HEK293 (cell line): ENCODE results near the gene OR10D3.

Experiments
- CTCF ChIA-PET: fragments of 350-600 bp; formaldehyde crosslinking; extraction: SDS; loops from one replicate; lab custom pipeline; 2021; ENCODE audit warnings: antibody characterized with exemption; lab: Yijun Ruan, JAX
- POLR2A ChIA-PET: fragments of 300-600 bp; formaldehyde crosslinking; extraction: SDS; loops from one replicate; lab custom pipeline; 2020; ENCODE audit warnings: antibody characterized with exemption, inconsistent platforms; lab: Yijun Ruan, JAX
- H3K27ac ChIP-seq: fragments of 200-500 bp; sonication (Bioruptor generic); 2 replicates; pipeline ENCODE4 v1.5.1; 2014; ENCODE audit warnings: low read depth, low read length, control low read depth, inconsistent platforms; ENCODE audit errors: extremely low read depth
- H3K36me3 ChIP-seq, 2 experiments: fragments of 200-500 bp in 1 of 2; sonication (Bioruptor generic) in 1 of 2; 1 replicate in 1 of 2; 2 replicates in 1 of 2; pipeline ENCODE4 v1.5.1; 2014 to 2017; ENCODE audit warnings: inconsistent platforms in 2 of 2, low read length in 2 of 2; ENCODE audit not compliant: control insufficient read depth in 2 of 2, insufficient read depth in 1 of 2
- H3K4me1 ChIP-seq: fragments of 200-500 bp; sonication (Bioruptor generic); 2 replicates; pipeline ENCODE4 v1.5.1; 2014; ENCODE audit warnings: mild to moderate bottlenecking, low read length, inconsistent platforms; ENCODE audit not compliant: control insufficient read depth, insufficient read depth
- H3K4me3 ChIP-seq: 2 replicates; pipeline ENCODE4 v1.5.1; 2011; ENCODE audit warnings: low read depth, mild to moderate bottlenecking, control low read depth, low read length, moderate library complexity
- H3K9me3 ChIP-seq: fragments of 200-500 bp; sonication (Bioruptor generic); 2 replicates; pipeline ENCODE4 v1.5.1; 2014; ENCODE audit warnings: low read depth, low read length, inconsistent platforms; ENCODE audit not compliant: control insufficient read depth, insufficient read depth
- REPIN1 ChIP-seq: fragments of 450-650 bp; formaldehyde crosslinking; IDR thresholded peaks from 2 replicates; pipeline ENCODE4 v1.5.1; 2017; ENCODE audit warnings: missing biosample characterization, missing genetic modification characterization, low read depth
- YY2 ChIP-seq: fragments of 450-650 bp; formaldehyde crosslinking; IDR thresholded peaks from 2 replicates; pipeline ENCODE4 v1.5.1; 2016; ENCODE audit warnings: missing biosample characterization, missing genetic modification characterization
- ZFP69B ChIP-seq: fragments of 450-650 bp; formaldehyde crosslinking; IDR thresholded peaks from 2 replicates; pipeline ENCODE4 v1.5.1; 2016; ENCODE audit warnings: missing biosample characterization, missing genetic modification characterization
- ZNF211 ChIP-seq: fragments of 450-650 bp; formaldehyde crosslinking; IDR thresholded peaks from 2 replicates; pipeline ENCODE4 v1.5.1; 2016; ENCODE audit warnings: low read depth, missing biosample characterization, missing genetic modification characterization
- ZNF248 ChIP-seq: fragments of 450-650 bp; formaldehyde crosslinking; IDR thresholded peaks from 2 replicates; pipeline ENCODE4 v1.5.1; 2017; ENCODE audit warnings: missing biosample characterization, missing genetic modification characterization
- ZNF266 ChIP-seq: fragments of 450-650 bp; formaldehyde crosslinking; IDR thresholded peaks from 2 replicates; pipeline ENCODE4 v1.5.1; 2016; ENCODE audit warnings: missing biosample characterization, missing genetic modification characterization, low read depth
- ZNF354C ChIP-seq: fragments of 450-650 bp; formaldehyde crosslinking; IDR thresholded peaks from 2 replicates; pipeline ENCODE4 v1.5.1; 2016; ENCODE audit warnings: missing biosample characterization, missing genetic modification characterization, low read depth, borderline replicate concordance
- ZNF692 ChIP-seq: fragments of 450-650 bp; formaldehyde crosslinking; IDR thresholded peaks from 2 replicates; pipeline ENCODE4 v1.5.1; 2016; ENCODE audit warnings: missing biosample characterization, missing genetic modification characterization
- ZNF707 ChIP-seq: fragments of 450-650 bp; formaldehyde crosslinking; IDR thresholded peaks from 2 replicates; pipeline ENCODE4 v1.5.1; 2016; ENCODE audit warnings: missing biosample characterization, missing genetic modification characterization
- ZNF76 ChIP-seq: fragments of 450-650 bp; formaldehyde crosslinking; IDR thresholded peaks from 2 replicates; pipeline ENCODE4; 2016; ENCODE audit warnings: low read depth, missing biosample characterization, missing genetic modification characterization, borderline replicate concordance
- ZNF791 ChIP-seq: fragments of 450-650 bp; formaldehyde crosslinking; IDR thresholded peaks from 2 replicates; pipeline ENCODE4 v1.5.1; 2016; ENCODE audit warnings: missing biosample characterization, missing genetic modification characterization
- ZNF837 ChIP-seq: fragments of 450-650 bp; formaldehyde crosslinking; IDR thresholded peaks from 2 replicates; pipeline ENCODE4 v1.5.1; 2016; ENCODE audit warnings: missing biosample characterization, missing genetic modification characterization
- TF ChIP-seq, protein P1 (sequence below): fragments of 450-650 bp; formaldehyde crosslinking; IDR thresholded peaks from 2 replicates; pipeline ENCODE4 v1.5.1; 2016; ENCODE audit warnings: missing biosample characterization, missing genetic modification characterization, borderline replicate concordance
- TF ChIP-seq, protein P2 (sequence below): fragments of 450-650 bp; formaldehyde crosslinking; optimal IDR thresholded peaks from 2 replicates; pipeline ENCODE3; 2016; ENCODE audit warnings: missing biosample characterization, mild to moderate bottlenecking, missing genetic modification characterization
- TF ChIP-seq, protein P3 (sequence below): fragments of 450-650 bp; IDR thresholded peaks from 2 replicates; pipeline ENCODE4 v1.5.1; 2018; ENCODE audit warnings: missing biosample characterization, missing genetic modification characterization

OR10D3 gene

GRCh38 chr11:124147951-124148350, 35.2 kb upstream of the OR10D3 start:
- Histone ChIP-seq H3K9me3 (no peaks in the 10 kb centered on the region), H3K36me3 (no peaks in the 10 kb centered on the region), H3K27ac (no peak overlapping the region), H3K4me1 (no peaks in the 10 kb centered on the region)
- ChIA-PET POLR2A (no interaction called here), CTCF (interaction anchor here (0.6 kb wide), 1 partner anchor 438 kb away, joined by 3 read pairs; no protein-coding TSS in a partner anchor)
- TF ChIP-seq ZNF248: no peak
- no peak for TF ChIP-seq ZNF837 (tag by site-specific recombination)
- TF ChIP-seq, protein P1, sequence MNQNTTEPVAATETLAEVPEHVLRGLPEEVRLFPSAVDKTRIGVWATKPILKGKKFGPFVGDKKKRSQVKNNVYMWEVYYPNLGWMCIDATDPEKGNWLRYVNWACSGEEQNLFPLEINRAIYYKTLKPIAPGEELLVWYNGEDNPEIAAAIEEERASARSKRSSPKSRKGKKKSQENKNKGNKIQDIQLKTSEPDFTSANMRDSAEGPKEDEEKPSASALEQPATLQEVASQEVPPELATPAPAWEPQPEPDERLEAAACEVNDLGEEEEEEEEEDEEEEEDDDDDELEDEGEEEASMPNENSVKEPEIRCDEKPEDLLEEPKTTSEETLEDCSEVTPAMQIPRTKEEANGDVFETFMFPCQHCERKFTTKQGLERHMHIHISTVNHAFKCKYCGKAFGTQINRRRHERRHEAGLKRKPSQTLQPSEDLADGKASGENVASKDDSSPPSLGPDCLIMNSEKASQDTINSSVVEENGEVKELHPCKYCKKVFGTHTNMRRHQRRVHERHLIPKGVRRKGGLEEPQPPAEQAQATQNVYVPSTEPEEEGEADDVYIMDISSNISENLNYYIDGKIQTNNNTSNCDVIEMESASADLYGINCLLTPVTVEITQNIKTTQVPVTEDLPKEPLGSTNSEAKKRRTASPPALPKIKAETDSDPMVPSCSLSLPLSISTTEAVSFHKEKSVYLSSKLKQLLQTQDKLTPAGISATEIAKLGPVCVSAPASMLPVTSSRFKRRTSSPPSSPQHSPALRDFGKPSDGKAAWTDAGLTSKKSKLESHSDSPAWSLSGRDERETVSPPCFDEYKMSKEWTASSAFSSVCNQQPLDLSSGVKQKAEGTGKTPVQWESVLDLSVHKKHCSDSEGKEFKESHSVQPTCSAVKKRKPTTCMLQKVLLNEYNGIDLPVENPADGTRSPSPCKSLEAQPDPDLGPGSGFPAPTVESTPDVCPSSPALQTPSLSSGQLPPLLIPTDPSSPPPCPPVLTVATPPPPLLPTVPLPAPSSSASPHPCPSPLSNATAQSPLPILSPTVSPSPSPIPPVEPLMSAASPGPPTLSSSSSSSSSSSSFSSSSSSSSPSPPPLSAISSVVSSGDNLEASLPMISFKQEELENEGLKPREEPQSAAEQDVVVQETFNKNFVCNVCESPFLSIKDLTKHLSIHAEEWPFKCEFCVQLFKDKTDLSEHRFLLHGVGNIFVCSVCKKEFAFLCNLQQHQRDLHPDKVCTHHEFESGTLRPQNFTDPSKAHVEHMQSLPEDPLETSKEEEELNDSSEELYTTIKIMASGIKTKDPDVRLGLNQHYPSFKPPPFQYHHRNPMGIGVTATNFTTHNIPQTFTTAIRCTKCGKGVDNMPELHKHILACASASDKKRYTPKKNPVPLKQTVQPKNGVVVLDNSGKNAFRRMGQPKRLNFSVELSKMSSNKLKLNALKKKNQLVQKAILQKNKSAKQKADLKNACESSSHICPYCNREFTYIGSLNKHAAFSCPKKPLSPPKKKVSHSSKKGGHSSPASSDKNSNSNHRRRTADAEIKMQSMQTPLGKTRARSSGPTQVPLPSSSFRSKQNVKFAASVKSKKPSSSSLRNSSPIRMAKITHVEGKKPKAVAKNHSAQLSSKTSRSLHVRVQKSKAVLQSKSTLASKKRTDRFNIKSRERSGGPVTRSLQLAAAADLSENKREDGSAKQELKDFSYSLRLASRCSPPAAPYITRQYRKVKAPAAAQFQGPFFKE (tag by site-specific recombination): no peak
- no peak for TF ChIP-seq ZNF707 (tag by site-specific recombination)
- no peak for TF ChIP-seq ZNF76 (tag by site-specific recombination)
- TF ChIP-seq, protein P2, sequence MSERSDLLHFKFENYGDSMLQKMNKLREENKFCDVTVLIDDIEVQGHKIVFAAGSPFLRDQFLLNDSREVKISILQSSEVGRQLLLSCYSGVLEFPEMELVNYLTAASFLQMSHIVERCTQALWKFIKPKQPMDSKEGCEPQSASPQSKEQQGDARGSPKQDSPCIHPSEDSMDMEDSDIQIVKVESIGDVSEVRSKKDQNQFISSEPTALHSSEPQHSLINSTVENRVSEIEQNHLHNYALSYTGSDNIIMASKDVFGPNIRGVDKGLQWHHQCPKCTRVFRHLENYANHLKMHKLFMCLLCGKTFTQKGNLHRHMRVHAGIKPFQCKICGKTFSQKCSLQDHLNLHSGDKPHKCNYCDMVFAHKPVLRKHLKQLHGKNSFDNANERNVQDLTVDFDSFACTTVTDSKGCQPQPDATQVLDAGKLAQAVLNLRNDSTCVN (tag by site-specific recombination): no peak
- TF ChIP-seq ZNF266: no peak
- TF ChIP-seq REPIN1 (tag by site-specific recombination): no peak
- TF ChIP-seq, protein P3, sequence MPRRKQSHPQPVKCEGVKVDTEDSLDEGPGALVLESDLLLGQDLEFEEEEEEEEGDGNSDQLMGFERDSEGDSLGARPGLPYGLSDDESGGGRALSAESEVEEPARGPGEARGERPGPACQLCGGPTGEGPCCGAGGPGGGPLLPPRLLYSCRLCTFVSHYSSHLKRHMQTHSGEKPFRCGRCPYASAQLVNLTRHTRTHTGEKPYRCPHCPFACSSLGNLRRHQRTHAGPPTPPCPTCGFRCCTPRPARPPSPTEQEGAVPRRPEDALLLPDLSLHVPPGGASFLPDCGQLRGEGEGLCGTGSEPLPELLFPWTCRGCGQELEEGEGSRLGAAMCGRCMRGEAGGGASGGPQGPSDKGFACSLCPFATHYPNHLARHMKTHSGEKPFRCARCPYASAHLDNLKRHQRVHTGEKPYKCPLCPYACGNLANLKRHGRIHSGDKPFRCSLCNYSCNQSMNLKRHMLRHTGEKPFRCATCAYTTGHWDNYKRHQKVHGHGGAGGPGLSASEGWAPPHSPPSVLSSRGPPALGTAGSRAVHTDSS (tag by site-specific recombination): no peak
- TF ChIP-seq ZNF692: no peak
- no peak for TF ChIP-seq ZNF211 (tag by site-specific recombination)
- no peak for TF ChIP-seq YY2 (tag by site-specific recombination)
- no peak for TF ChIP-seq ZNF791 (tag by site-specific recombination)
- no peak for TF ChIP-seq ZNF354C (tag by site-specific recombination)
- TF ChIP-seq, all 188 proteins: peak for 0
- no peak overlapping the region for H3K4me3 ChIP-seq

- Histone ChIP-seq H3K9me3 (no peaks in the 10 kb centered on the region), H3K36me3 (no peaks in the 10 kb centered on the region), H3K27ac (no peak overlapping the region), H3K4me3 (no peak overlapping the region), H3K4me1 (no peaks in the 10 kb centered on the region)
- CTCF ChIA-PET: no interaction called here
- no peak for TF ChIP-seq ZFP69B (tag by site-specific recombination)
- POLR2A ChIA-PET: no interaction called here
Measured at GRCh38 chr11:124150684-124151083, 32.5 kb upstream of the OR10D3 start.
